ENCODE measurements around the gene TLE4.

GRCh38 chr9:79639354-79639753, 67.6 kb downstream of the TLE4 start:
- TF ChIP-seq, protein P1, sequence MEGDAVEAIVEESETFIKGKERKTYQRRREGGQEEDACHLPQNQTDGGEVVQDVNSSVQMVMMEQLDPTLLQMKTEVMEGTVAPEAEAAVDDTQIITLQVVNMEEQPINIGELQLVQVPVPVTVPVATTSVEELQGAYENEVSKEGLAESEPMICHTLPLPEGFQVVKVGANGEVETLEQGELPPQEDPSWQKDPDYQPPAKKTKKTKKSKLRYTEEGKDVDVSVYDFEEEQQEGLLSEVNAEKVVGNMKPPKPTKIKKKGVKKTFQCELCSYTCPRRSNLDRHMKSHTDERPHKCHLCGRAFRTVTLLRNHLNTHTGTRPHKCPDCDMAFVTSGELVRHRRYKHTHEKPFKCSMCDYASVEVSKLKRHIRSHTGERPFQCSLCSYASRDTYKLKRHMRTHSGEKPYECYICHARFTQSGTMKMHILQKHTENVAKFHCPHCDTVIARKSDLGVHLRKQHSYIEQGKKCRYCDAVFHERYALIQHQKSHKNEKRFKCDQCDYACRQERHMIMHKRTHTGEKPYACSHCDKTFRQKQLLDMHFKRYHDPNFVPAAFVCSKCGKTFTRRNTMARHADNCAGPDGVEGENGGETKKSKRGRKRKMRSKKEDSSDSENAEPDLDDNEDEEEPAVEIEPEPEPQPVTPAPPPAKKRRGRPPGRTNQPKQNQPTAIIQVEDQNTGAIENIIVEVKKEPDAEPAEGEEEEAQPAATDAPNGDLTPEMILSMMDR (IDR thresholded peaks at IDR 0.05; ENCODE audit: insufficient read depth, low read length, poor library complexity, severe bottlenecking): no peak
- no peak for TF ChIP-seq EZH2phosphoT487 (conservative IDR thresholded peaks at IDR 0.05; ENCODE audit: low read length)

Data from SU-DHL-6 (cell line).